Breast epithelium (tissue), 3 donors: Measurements from ENCODE around the gene CYREN.

Experiments used
- POLR2A ChIP-seq: fragments of 450-650 bp; IDR thresholded peaks from one replicate; pipeline ENCODE4 v1.6.1; 2016; ENCODE audit warnings: antibody characterized with exemption, mild to moderate bottlenecking, moderate library complexity
- POLR2AphosphoS5 ChIP-seq, 3 donors: sonication (generic); formaldehyde crosslinking; IDR thresholded peaks; one replicate each; pipeline ENCODE4 v1.6.1; 2017; ENCODE audit warnings: antibody characterized with exemption in 3 of 3

GRCh38 chr7:135161669-135162068, 8.8 kb downstream of the CYREN start:
- TF ChIP-seq POLR2AphosphoS5 (IDR thresholded peaks at IDR 0.05): no peak
- TF ChIP-seq POLR2A: no peak
